ENCODE measurements around the gene SIAH3. TPM values are rescaled to one million over a fixed set of nuclear protein-coding genes. Genes with fewer than 3 reads are reported as not detected.

Gene SIAH3
- total and polyA plus RNA-seq, 3 donors from 2014 or later, result 0.19 to 0.47 (median 0.36) TPM

DNA sequence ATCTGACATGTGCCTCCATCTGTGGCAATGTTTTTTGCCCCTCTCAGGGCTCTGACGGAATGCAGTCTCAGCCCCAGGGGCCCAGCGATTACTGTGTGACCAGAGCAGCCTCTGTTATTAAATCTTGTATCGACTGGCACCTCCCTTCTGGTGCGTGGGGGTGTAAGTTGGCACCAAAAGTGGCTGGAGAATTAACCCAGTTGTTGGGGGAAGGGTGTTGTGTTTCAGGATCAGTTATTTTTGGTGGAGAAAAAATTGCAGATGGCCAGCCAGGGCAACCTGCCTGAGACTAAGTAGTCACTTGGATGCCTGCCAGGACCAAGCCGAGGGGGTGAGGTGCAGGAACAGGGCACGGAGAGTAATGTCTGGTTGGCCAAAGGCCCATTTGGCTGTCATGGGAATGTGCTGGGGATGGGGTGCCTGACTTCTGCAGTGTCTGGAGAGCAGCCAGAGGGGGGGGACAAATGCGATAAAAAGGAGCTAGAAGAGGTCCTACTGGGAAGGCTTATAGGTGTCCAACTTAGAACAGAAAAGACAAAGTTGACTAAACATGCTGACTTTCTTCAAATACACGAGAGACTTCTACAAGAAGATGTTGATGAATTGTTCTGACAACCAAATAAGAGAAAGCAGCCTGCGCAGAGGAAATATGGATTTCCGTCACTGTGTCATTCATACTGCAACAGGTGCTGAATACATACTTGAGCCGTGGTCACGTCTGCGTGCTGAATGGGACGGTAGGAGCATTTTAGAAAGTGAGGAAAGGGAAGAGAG lies 69.8 kb downstream of the SIAH3 start:
- TF ChIP-seq, protein P1, sequence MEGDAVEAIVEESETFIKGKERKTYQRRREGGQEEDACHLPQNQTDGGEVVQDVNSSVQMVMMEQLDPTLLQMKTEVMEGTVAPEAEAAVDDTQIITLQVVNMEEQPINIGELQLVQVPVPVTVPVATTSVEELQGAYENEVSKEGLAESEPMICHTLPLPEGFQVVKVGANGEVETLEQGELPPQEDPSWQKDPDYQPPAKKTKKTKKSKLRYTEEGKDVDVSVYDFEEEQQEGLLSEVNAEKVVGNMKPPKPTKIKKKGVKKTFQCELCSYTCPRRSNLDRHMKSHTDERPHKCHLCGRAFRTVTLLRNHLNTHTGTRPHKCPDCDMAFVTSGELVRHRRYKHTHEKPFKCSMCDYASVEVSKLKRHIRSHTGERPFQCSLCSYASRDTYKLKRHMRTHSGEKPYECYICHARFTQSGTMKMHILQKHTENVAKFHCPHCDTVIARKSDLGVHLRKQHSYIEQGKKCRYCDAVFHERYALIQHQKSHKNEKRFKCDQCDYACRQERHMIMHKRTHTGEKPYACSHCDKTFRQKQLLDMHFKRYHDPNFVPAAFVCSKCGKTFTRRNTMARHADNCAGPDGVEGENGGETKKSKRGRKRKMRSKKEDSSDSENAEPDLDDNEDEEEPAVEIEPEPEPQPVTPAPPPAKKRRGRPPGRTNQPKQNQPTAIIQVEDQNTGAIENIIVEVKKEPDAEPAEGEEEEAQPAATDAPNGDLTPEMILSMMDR (IDR thresholded peaks at IDR 0.05), result no peak
- no peak for TF ChIP-seq POLR2A (IDR thresholded peaks at IDR 0.05)
- H3K9me3 ChIP-seq, result no peaks in the 10 kb centered on the region
- DNase-seq, result peak; percentile 59
- H3K27me3 ChIP-seq, result no peaks in the 10 kb centered on the region
- intact Hi-C loops (cut with DNase I; ENCODE audit: low total_unique reads), result no loop called here
- 53 to 64% methylated on average over 14 of the region's 14 CpGs for WGBS, 2 donors
- peaks cover 4% of the 10 kb centered on the region for H3K4me1 ChIP-seq
- H3K36me3 ChIP-seq (ENCODE audit: low read depth, missing control alignments), result no peaks in the 10 kb centered on the region
- no peak overlapping the region for H3K4me3 ChIP-seq
- H3K27ac ChIP-seq, result no peak overlapping the region

DNA sequence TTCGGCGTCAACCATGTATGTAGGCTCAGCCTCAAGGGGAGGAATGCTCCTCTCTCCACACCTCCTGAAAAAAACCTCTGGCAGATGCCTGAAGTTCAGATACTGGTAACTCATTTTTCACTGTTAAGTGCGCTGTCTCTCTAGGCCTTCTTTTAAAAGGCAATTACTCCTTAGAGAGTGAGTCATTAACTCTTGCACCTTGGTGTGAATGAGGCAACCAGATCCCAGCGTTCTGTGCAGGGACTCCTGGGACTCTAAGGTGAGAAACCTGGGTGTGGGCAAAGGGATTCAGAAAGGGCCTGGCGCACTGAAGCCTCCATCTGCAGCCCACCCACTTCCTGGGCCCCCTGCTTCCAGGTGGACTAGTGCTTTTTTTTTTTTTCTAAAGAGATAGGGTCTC lies 71.7 kb downstream of the SIAH3 start:
- Histone ChIP-seq H3K36me3 (ENCODE audit: low read depth, missing control alignments) (no peaks in the 10 kb centered on the region), H3K4me3 (no peak overlapping the region), H3K27me3 (no peaks in the 10 kb centered on the region), H3K27ac (no peak overlapping the region), H3K4me1 (peaks cover 4% of the 10 kb centered on the region), H3K9me3 (no peaks in the 10 kb centered on the region)
- TF ChIP-seq, protein P1 (IDR thresholded peaks at IDR 0.05), result no peak
- TF ChIP-seq POLR2A (IDR thresholded peaks at IDR 0.05), result no peak
- DNase-seq, result no peak
- intact Hi-C loops (cut with DNase I; ENCODE audit: low total_unique reads), result no loop called here
- WGBS, 2 donors, result 82 to 88% methylated on average over 5 of the region's 5 CpGs

- Histone ChIP-seq H3K27me3 (no peaks in the 10 kb centered on the region), H3K36me3 (ENCODE audit: low read depth, missing control alignments) (no peaks in the 10 kb centered on the region), H3K27ac (no peak overlapping the region), H3K4me1 (peaks cover 4% of the 10 kb centered on the region), H3K4me3 (no peak overlapping the region), H3K9me3 (no peaks in the 10 kb centered on the region)
- TF ChIP-seq, protein P1 (IDR thresholded peaks at IDR 0.05), result no peak
- TF ChIP-seq POLR2A (IDR thresholded peaks at IDR 0.05), result no peak
- no peak for DNase-seq
- intact Hi-C loops (cut with DNase I; ENCODE audit: low total_unique reads), result no loop called here
- WGBS, 2 donors, result 63 to 73% methylated on average over 4 of the region's 4 CpGs
These were observed 72.7 kb downstream of the SIAH3 start for GRCh38 chr13:45778882-45779281.

- Histone ChIP-seq H3K36me3 (ENCODE audit: low read depth, missing control alignments) (no peaks in the 10 kb centered on the region), H3K27me3 (no peaks in the 10 kb centered on the region), H3K9me3 (no peaks in the 10 kb centered on the region), H3K4me1 (peaks cover 3% of the 10 kb centered on the region), H3K4me3 (no peak overlapping the region), H3K27ac (no peak overlapping the region)
- 58 to 71% methylated on average over 5 of the region's 5 CpGs for WGBS, 2 donors
- intact Hi-C loops (cut with DNase I; ENCODE audit: low total_unique reads), result no loop called here
- DNase-seq, result no peak
- TF ChIP-seq POLR2A (IDR thresholded peaks at IDR 0.05), result no peak
- TF ChIP-seq, protein P1 (IDR thresholded peaks at IDR 0.05), result no peak
These were observed 74.8 kb downstream of the SIAH3 start for GRCh38 chr13:45776748-45777147.
